ENCODE results near the gene GALNT17. TPM values are rescaled to one million over a fixed set of nuclear protein-coding genes. Genes with fewer than 3 reads are reported as not detected.
"Not testable (repeated sequence)": the region's sequence is repeated elsewhere in the genome, so short reads cannot be mapped to it uniquely, and the experiment has no call there.

GALNT17 gene
- total RNA-seq, 2 experiments from 2014 or later = not detected

DNA sequence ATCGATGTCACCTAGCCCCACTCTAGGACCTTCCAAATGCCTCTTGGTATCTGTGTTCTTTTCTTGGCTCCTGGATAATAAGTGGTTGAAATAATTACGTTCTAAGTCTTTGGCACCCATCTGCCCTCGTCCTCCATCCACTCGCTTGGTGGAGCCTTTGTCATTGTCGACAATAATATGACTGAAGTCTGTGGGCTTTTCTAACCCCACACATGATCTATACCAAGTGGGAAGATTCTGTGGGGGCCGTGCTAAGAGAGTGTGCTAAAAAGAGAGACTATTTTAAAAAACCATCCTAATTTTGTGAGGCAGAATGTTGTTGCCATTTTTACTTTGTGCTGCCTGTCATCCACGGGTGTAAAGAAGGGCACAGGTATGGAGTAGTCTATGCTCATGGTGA, 113.1 kb downstream of the GALNT17 start:
- H3K4me3 Mint-ChIP-seq = no peak overlapping the region
- ChIA-PET POLR2A (no interaction called here), CTCF (no interaction called here)
- H3K27me3 Mint-ChIP-seq = no peaks in the 10 kb centered on the region
- peaks cover 19% of the 10 kb centered on the region for H3K9me3 Mint-ChIP-seq
- no peak for DNase-seq
- H3K4me1 Mint-ChIP-seq (ENCODE audit: low read depth) = no peaks in the 10 kb centered on the region
- H3K36me3 Mint-ChIP-seq = no peaks in the 10 kb centered on the region
- intact Hi-C loops (cut with micrococcal nuclease) = no loop called here
- H3K27ac Mint-ChIP-seq = no peak overlapping the region

DNA sequence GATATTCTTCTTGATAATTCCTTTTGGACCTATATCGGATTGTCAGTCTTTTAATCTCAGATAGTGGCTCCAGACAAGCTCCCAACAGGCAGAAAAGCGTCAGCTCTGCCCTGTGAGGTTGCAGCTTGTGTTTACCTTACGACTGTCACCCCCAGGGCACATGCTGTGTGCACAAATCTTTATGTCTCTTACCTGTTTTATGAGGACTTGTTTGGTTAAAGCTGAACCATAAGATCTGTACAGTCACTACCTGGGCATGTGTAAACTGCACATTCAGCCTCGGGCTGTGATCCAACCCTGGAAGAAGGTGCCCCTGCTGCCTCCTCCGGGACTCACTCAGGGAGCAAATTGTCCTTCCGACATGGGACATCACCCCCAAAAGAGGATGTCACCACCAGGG, 119.8 kb downstream of the GALNT17 start:
- intact Hi-C loops (cut with micrococcal nuclease) = no loop called here
- H3K36me3 Mint-ChIP-seq = no peaks in the 10 kb centered on the region
- ChIA-PET POLR2A (no interaction called here), CTCF (no interaction called here)
- H3K4me1 Mint-ChIP-seq (ENCODE audit: low read depth) = no peaks in the 10 kb centered on the region
- peaks cover 14% of the 10 kb centered on the region for H3K9me3 Mint-ChIP-seq
- DNase-seq = no peak
- H3K4me3 Mint-ChIP-seq = no peak overlapping the region
- H3K27ac Mint-ChIP-seq = no peak overlapping the region
- H3K27me3 Mint-ChIP-seq = no peaks in the 10 kb centered on the region

GRCh38 chr7:71254751-71255150, 122.8 kb downstream of the GALNT17 start:
- Mint-ChIP-seq H3K36me3 (no peaks in the 10 kb centered on the region), H3K9me3 (peaks cover 24% of the 10 kb centered on the region), H3K27ac (no peak overlapping the region), H3K4me3 (no peak overlapping the region), H3K27me3 (no peaks in the 10 kb centered on the region), H3K4me1 (ENCODE audit: low read depth) (no peaks in the 10 kb centered on the region)
- POLR2A ChIA-PET = no interaction called here
- DNase-seq = no peak
- intact Hi-C loops (cut with micrococcal nuclease) = no loop called here
- CTCF ChIA-PET = no interaction called here

DNA sequence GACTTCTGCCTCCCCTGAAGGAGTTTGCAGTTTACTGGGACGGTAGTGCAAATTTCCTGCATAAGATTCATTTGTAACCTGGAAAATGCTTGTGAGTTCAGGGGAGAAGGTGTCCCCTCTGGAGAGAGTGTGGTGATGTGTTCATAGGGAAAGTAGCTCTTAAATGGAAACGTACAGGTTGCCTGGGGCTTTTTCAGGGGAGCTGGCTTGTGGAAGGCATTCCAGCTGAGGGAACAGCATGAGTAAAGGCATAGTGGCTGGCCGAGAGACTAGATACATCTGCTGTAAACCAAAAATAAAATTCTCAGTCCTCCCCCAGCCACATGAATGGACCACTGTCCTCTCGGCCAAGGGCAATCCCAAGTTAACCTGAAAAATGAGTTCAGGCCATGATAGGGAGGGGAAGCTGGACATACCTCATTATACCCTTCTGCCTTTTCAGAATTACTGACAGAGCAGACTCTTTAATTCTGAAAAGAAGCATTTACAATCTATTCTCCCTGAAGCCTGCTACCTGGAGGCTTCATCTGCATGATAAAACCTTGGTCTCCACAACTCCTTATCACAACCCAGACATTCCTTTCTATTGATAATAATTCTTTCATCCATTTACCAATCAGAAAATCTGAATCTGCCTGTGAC, 123.7 kb downstream of the GALNT17 start:
- Mint-ChIP-seq H3K36me3 (no peaks in the 10 kb centered on the region), H3K27ac (no peak overlapping the region), H3K4me3 (no peak overlapping the region), H3K4me1 (ENCODE audit: low read depth) (no peaks in the 10 kb centered on the region), H3K9me3 (peaks cover 24% of the 10 kb centered on the region), H3K27me3 (no peaks in the 10 kb centered on the region)
- ChIA-PET POLR2A (no interaction called here), CTCF (interaction anchor here (0.8 kb wide), 1 partner anchor 223 kb away, joined by 3 read pairs; no protein-coding TSS in a partner anchor)
- intact Hi-C loops (cut with micrococcal nuclease) = no loop called here
- no peak for DNase-seq

DNA sequence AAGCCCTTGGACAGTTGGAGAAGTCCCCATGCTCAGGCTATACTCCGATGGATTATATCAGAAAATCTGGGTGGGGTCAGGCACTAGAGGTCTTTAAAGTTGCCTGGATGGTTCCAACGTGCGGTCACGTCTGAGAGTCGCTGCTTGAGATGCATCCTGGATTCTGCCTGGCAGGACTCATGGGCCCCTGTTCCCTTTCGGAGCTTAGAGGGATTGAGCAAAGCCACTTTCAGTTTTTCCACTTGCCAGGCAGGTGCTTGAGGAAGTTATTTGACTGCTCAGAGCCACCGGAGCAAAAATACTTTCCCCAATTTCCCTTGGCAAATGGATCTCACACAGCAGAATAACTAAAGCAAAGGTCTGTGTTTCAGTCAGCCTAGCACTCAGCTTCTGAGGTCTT, 129.1 kb downstream of the GALNT17 start:
- H3K4me3 Mint-ChIP-seq = no peak overlapping the region
- ChIA-PET POLR2A (no interaction called here), CTCF (interaction anchor here (0.6 kb wide), 1 partner anchor 12 kb away, joined by 3 read pairs; no protein-coding TSS in a partner anchor)
- intact Hi-C loops (cut with micrococcal nuclease) = no loop called here
- H3K9me3 Mint-ChIP-seq = peaks cover 21% of the 10 kb centered on the region
- H3K27me3 Mint-ChIP-seq = no peaks in the 10 kb centered on the region
- no peak for DNase-seq
- H3K27ac Mint-ChIP-seq = no peak overlapping the region
- no peaks in the 10 kb centered on the region for H3K36me3 Mint-ChIP-seq
- no peaks in the 10 kb centered on the region for H3K4me1 Mint-ChIP-seq (ENCODE audit: low read depth)

DNA sequence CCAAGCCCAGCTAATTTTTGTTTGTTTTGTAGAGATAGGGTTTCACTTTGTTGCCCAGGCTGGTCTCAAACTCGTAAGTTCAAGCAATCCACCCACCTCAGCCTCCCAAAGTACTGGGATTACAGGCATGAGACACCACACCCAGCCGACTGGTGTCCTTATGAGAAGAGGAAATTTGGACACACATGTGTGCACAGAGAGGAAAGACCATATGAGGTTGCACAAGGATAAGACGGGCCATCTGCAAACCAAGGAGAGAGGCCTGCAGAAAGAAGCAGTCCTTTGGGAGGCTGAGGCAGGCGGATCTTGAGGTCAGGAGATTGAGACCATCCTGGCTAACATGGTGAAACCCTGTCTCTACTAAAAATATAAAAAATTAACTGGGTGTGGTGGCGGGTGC, 130.9 kb downstream of the GALNT17 start:
- H3K27me3 Mint-ChIP-seq; H3K27ac Mint-ChIP-seq; intact Hi-C loops (cut with micrococcal nuclease); H3K4me1 Mint-ChIP-seq (ENCODE audit: low read depth); POLR2A ChIA-PET; H3K4me3 Mint-ChIP-seq; CTCF ChIA-PET; H3K36me3 Mint-ChIP-seq; DNase-seq: not testable (repeated sequence)
- H3K9me3 Mint-ChIP-seq = peaks cover 20% of the 10 kb centered on the region

DNA sequence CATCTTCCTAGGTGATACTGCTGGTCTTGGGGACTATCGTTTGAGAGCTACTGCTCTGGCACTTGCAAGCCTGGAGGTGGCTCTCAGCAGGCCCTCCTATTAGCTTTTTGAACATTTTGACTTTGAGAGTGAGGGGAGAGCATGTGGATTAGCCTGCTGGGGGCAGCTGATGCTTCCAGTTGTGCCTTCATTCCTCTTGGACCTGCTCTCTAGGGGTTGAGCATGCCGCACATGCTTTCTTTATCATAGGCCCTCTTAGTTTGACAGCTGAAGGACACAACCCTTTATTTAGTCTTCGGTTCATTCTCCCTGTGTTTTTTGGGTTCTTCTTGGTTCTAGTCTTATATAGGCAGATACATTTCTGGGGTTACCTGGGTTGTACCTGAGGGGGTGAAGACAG, 132.1 kb downstream of the GALNT17 start:
- Mint-ChIP-seq H3K36me3 (no peaks in the 10 kb centered on the region), H3K4me3 (no peak overlapping the region), H3K27me3 (no peaks in the 10 kb centered on the region), H3K27ac (no peak overlapping the region), H3K9me3 (peaks cover 16% of the 10 kb centered on the region), H3K4me1 (ENCODE audit: low read depth) (no peaks in the 10 kb centered on the region)
- POLR2A ChIA-PET = no interaction called here
- intact Hi-C loops (cut with micrococcal nuclease) = no loop called here
- CTCF ChIA-PET = no interaction called here
- no peak for DNase-seq

GRCh38 chr7:71266912-71267311, 135.0 kb downstream of the GALNT17 start:
- CTCF ChIA-PET = no interaction called here
- Mint-ChIP-seq H3K27me3 (no peaks in the 10 kb centered on the region), H3K4me1 (ENCODE audit: low read depth) (no peaks in the 10 kb centered on the region), H3K36me3 (no peaks in the 10 kb centered on the region), H3K9me3 (peaks cover 13% of the 10 kb centered on the region), H3K27ac (no peak overlapping the region), H3K4me3 (no peak overlapping the region)
- POLR2A ChIA-PET = no interaction called here
- no peak for DNase-seq
- intact Hi-C loops (cut with micrococcal nuclease) = no loop called here

DNA sequence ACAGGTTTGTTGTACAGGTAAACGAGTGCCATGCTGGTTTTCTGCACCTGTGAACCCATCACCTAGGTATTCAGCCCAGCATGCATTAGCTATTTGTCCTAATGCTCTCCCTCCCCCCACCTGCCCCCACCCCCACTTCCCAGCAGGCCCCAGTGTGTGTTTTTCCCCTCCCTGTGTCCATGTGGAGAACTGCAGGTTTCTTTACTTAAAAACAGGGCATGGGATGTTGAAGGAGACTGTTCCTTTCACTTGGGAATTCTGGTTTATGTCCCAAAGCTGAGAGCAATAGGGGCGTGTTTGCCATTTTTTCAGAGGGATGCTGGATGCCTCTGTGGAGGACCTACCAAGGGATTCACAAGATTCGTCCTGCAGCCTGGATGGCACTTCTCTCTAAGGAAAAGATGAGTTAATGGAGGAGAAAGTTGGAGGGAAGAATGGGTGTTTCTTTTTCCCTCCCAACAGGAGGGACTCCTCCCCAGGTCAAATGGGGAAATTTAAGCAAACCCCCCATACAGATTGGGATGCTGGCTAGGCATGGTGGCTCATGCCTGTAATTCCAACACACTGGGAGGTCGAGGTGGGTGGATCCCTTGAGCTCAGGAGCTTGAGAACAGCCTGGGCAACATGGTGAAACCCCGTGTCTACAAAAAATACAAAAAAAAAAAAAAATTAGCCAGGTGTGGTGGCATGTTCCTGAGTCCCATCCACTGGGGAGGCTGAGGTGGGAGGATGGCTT, 136.0 kb downstream of the GALNT17 start:
- peaks cover 22% of the 10 kb centered on the region for H3K9me3 Mint-ChIP-seq
- DNase-seq = no peak
- ChIA-PET POLR2A (no interaction called here), CTCF (no interaction called here)
- intact Hi-C loops (cut with micrococcal nuclease) = no loop called here
- no peaks in the 10 kb centered on the region for H3K4me1 Mint-ChIP-seq (ENCODE audit: low read depth)
- no peaks in the 10 kb centered on the region for H3K36me3 Mint-ChIP-seq
- no peak overlapping the region for H3K27ac Mint-ChIP-seq
- no peak overlapping the region for H3K4me3 Mint-ChIP-seq
- H3K27me3 Mint-ChIP-seq = no peaks in the 10 kb centered on the region

DNA sequence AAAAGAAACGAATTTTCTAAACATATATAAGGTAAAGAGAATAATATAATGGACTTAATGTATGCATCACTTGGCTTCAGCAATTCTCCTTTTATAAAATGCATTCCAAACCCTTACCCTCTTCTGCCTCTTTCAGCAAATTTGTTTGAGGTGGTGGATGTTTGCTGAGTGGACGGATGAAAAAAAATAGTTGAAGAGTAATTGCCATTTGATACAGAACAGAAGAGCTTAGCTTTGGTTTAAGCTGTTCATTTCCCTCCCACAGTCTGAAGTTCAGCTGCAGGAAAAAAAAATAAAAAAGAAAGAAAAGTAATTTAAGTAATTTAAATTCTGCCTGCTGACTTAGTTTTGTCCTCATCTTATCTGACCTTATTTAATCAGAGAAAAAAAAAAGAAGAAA, 138.6 kb downstream of the GALNT17 start:
- Mint-ChIP-seq H3K27me3 (no peaks in the 10 kb centered on the region), H3K4me3 (no peak overlapping the region), H3K36me3 (no peaks in the 10 kb centered on the region), H3K27ac (no peak overlapping the region), H3K9me3 (peaks cover 19% of the 10 kb centered on the region), H3K4me1 (ENCODE audit: low read depth) (no peaks in the 10 kb centered on the region)
- ChIA-PET POLR2A (no interaction called here), CTCF (no interaction called here)
- intact Hi-C loops (cut with micrococcal nuclease) = no loop called here
- DNase-seq = no peak

DNA sequence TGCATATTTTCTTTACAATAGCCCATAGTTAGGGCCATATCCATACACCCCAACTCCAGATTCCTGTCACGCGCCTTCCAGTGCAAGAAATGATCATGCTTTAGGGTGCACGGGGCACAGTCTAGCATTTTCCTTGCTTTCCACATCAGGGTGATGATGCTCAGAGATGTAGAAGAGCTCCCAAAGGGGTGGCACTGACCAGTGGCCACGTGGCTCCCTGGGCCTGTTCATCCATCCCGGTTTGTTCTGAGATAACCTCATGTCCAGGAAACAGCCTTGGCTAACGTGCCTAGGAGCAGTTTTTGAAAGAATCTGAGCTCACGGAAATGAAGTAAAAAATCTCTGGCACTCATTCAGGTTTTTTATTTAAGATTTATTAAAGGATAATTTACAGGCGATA, 139.3 kb downstream of the GALNT17 start:
- intact Hi-C loops (cut with micrococcal nuclease) = no loop called here
- H3K27me3 Mint-ChIP-seq = no peaks in the 10 kb centered on the region
- CTCF ChIA-PET = no interaction called here
- no peak overlapping the region for H3K27ac Mint-ChIP-seq
- DNase-seq = no peak
- H3K36me3 Mint-ChIP-seq = no peaks in the 10 kb centered on the region
- no peak overlapping the region for H3K4me3 Mint-ChIP-seq
- peaks cover 14% of the 10 kb centered on the region for H3K9me3 Mint-ChIP-seq
- no peaks in the 10 kb centered on the region for H3K4me1 Mint-ChIP-seq (ENCODE audit: low read depth)
- POLR2A ChIA-PET = no interaction called here

GRCh38 chr7:71272509-71273490, 140.9 kb downstream of the GALNT17 start:
- Mint-ChIP-seq H3K27ac (no peak overlapping the region), H3K9me3 (peaks cover 13% of the 10 kb centered on the region), H3K4me3 (no peak overlapping the region), H3K27me3 (no peaks in the 10 kb centered on the region), H3K4me1 (ENCODE audit: low read depth) (no peaks in the 10 kb centered on the region), H3K36me3 (no peaks in the 10 kb centered on the region)
- no peak for DNase-seq
- intact Hi-C loops (cut with micrococcal nuclease) = no loop called here
- CTCF ChIA-PET = no interaction called here
- POLR2A ChIA-PET = no interaction called here
